MG63 (cell line): ENCODE data around the gene INPP4B. TPM values are rescaled to one million over a fixed set of nuclear protein-coding genes. Genes with fewer than 3 reads are reported as not detected.
"Not testable (repeated sequence)": the region's sequence is repeated elsewhere in the genome, so short reads cannot be mapped to it uniquely, and the experiment has no call there.

ENCODE experiments used
- DNase-seq: peaks from one replicate; pipeline ENCODE4 v3.0.0-alpha.2; 2020
- H3K27me3 ChIP-seq: fragments of 250-450 bp; sonication (Bioruptor Pico); 2 replicates; pipeline ENCODE4 v1.5.1; 2020; ENCODE audit warnings: mild to moderate bottlenecking, moderate library complexity
- H3K36me3 ChIP-seq: fragments of 250-450 bp; sonication (Bioruptor Pico); 2 replicates; pipeline ENCODE4 v1.5.1; 2020; ENCODE audit warnings: mild to moderate bottlenecking, moderate library complexity
- H3K4me3 ChIP-seq: fragments of 250-450 bp; sonication (Bioruptor Pico); 2 replicates; pipeline ENCODE4 v1.5.1; 2020; ENCODE audit warnings: mild to moderate bottlenecking, moderate library complexity
- H3K9me3 ChIP-seq: fragments of 250-450 bp; sonication (Bioruptor Pico); 2 replicates; pipeline ENCODE4 v1.5.1; 2020; ENCODE audit warnings: mild to moderate bottlenecking, moderate library complexity
- total RNA-seq: library from RNA; depleted of rRNA; stranded (reverse); fragments of >200 nt; shearing (Covaris generic); gene quantifications from 2 replicates; pipeline ENCODE4 v1.2.3, GENCODE V29; 2014; ENCODE audit warnings: low replicate concordance

INPP4B gene
- total RNA-seq, 1 experiment from 2014 or later: 4.0 TPM

DNA sequence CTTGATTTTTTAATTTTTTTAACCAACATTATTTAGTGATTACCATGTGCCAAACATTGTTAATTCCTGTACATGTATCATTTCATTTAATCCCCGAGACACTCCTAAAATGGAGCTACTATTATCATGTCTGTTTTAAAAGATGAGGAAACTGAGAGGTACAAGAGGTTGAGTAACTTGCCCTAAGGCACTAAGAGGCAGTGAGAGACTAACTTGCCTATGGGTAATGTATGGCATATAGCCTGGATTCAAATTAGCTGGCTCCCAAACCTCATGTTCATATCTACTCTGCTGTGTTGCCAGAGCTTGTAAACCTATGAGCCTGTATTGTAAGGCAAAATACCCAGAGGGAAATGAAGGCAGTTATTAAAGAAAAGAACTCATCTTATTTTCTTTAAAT, 766.1 kb downstream of the INPP4B start:
- DNase-seq: no peak
- H3K4me3 ChIP-seq: no peak overlapping the region
- no peaks in the 10 kb centered on the region for H3K27me3 ChIP-seq
- H3K36me3 ChIP-seq: no peaks in the 10 kb centered on the region
- H3K9me3 ChIP-seq: no peaks in the 10 kb centered on the region

DNA sequence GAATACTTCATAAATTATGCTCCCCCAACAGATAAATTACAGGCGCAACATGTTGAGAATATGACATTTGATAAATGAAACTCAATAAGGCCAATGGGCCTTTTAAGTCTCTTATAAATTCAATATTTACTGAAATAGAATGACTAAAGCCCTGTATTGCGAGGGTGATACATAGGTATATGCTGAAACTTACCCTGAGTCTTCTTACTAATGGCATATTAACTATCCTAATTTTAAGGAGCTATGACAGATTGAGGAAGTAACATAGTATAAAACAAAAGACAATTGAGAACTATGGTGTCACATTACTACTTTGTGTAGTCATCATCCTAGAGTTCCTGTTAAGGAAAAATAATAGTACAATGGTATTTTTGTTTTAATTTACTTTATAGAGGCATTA, 769.1 kb downstream of the INPP4B start:
- H3K4me3 ChIP-seq: no peak overlapping the region
- DNase-seq: no peak
- H3K36me3 ChIP-seq: no peaks in the 10 kb centered on the region
- H3K9me3 ChIP-seq: no peaks in the 10 kb centered on the region
- no peaks in the 10 kb centered on the region for H3K27me3 ChIP-seq

DNA sequence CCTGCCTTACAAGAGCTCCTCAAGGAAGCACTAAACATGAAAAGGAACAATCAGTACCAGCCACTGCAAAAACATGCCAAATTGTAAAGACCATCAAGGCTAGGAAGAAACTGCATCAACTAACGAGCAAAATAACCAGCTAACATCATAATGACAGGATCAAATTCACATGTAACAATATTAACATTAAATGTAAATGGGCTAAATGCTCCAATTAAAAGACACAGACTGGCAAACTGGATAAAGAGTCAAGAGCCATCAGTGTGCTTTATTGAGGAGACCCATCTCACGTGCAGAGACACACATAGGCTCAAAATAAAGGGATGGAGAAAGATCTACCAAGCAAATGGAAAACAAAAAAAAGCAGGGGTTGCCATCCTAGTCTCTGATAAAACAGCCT, 777.8 kb downstream of the INPP4B start:
- not testable (repeated sequence) for H3K9me3 ChIP-seq, DNase-seq, H3K36me3 ChIP-seq, H3K27me3 ChIP-seq, H3K4me3 ChIP-seq

DNA sequence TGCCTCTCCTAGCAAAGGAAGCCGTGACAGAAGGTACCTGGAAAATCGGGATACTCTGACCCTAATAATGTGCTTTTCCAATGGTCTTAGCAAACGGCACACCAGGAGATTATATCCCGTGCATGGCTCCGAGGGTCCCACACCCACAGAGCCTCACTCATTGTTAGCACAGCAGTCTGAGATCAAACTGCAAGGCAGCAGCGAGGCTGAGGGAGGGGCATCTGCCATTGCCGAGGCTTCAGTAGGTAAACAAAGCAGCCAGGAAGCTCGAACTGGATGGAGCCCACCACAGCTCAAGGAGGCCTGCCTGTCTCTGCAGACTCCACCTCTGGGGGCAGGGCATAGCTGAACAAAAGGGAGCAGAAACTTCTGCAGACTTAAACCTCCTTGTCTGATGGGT, 779.5 kb downstream of the INPP4B start:
- not testable (repeated sequence) for H3K9me3 ChIP-seq, H3K36me3 ChIP-seq, DNase-seq, H3K27me3 ChIP-seq, H3K4me3 ChIP-seq

DNA sequence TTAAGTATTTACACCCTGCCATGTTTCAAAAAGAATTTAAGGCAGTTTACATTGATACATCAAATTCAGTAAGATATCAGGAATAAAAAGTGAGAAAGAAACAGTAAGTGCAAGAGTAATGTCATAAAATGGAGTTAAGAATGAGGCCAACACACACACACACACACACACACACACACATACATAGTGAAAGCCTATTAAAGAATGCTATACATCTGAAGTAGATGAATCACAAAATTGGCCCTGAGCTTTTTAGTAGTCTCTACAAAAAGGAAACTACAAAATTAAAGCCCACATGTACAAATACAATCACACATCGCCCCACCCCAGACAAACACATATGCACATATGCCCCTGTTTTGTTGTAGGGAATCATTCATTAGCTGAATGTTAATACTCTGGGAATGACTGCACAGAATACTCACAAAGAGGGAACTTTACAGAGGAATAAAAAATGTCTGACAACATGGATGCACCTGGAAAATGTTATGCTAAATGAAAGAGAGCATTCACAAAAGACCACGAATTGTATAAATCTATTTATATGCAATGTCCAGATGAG, 780.9 kb downstream of the INPP4B start:
- Histone ChIP-seq H3K9me3 (no peaks in the 10 kb centered on the region), H3K27me3 (no peaks in the 10 kb centered on the region), H3K36me3 (no peaks in the 10 kb centered on the region), H3K4me3 (no peak overlapping the region)
- DNase-seq: no peak

DNA sequence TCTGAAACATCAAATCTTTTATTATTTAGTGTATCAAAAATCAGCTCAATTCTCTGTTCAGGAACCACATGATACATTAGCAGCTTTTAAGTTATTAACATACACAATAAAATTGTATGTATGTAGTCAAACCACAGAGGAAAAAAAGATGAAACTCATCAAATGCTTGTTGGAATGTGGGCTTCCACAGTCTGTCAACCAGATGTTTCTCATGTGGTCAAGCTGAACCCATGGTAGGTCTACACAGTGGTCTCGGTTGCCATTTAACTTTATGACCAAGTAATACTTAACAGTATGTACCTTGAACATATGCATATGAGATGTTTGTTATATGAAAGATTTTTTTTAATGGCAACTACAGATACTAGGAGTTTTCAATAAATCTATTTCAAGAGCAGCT, 781.9 kb downstream of the INPP4B start:
- H3K9me3 ChIP-seq: no peaks in the 10 kb centered on the region
- H3K27me3 ChIP-seq: no peaks in the 10 kb centered on the region
- DNase-seq: no peak
- no peak overlapping the region for H3K4me3 ChIP-seq
- no peaks in the 10 kb centered on the region for H3K36me3 ChIP-seq

DNA sequence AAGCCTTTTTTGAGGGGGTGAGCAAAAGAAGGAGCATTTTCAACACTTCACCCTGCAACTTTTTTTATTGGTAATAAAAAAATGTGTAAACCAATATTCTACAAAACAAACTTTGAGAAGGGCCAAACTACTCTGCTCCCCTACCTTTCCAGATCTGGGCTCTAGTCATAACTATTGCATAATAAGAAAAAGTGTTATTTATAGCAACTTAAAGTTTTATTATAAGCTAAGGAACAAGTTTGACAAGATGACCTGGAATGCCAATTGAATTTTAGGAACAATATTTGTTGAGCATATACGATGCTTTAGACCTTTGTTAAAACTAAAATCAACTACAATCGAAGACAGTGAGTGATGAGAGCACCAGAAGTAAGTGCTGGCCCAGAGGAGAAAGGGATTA, 800.1 kb downstream of the INPP4B start:
- H3K27me3 ChIP-seq: no peaks in the 10 kb centered on the region
- no peak overlapping the region for H3K4me3 ChIP-seq
- H3K36me3 ChIP-seq: no peaks in the 10 kb centered on the region
- H3K9me3 ChIP-seq: no peaks in the 10 kb centered on the region
- no peak for DNase-seq

DNA sequence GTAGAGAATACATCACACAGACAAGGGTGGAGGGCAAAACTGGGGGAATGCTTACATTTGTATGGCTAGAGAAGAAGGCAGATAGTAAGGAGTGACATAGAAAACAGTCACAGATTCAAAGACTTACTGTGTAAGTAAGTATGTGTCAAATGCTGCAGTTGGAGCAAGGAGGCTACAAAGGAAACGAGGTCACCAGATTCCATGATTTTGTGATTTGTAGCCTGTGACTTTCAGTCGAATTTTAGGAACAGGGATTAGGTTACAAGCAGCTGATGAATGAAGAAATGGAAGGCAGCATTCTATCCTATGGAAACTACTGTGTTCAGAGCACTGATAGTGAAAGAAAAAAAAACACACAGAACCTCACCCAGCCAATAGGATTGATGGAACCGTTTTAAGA, 801.8 kb downstream of the INPP4B start:
- H3K36me3 ChIP-seq: no peaks in the 10 kb centered on the region
- H3K4me3 ChIP-seq: no peak overlapping the region
- no peaks in the 10 kb centered on the region for H3K9me3 ChIP-seq
- no peak for DNase-seq
- no peaks in the 10 kb centered on the region for H3K27me3 ChIP-seq

DNA sequence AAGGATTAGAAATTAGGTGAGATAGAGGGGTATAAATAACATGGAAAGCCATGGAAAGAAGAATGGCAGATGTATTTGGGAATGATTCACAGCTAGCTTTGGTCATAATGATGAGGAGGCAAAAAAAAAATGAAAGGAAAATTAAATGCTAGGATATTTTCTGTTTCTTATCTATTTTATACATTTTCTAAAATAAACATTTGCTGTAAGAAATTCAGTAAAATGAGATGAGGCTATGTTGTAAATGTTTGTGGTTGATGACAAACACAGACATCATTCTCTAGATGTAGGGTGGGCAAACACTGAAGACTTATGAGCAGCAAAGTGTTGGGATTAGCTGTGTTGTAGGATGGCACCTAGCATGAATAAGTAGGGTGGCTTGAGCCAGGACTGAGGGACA, 802.6 kb downstream of the INPP4B start:
- Histone ChIP-seq H3K9me3 (no peaks in the 10 kb centered on the region), H3K36me3 (no peaks in the 10 kb centered on the region), H3K27me3 (no peaks in the 10 kb centered on the region), H3K4me3 (no peak overlapping the region)
- DNase-seq: no peak

DNA sequence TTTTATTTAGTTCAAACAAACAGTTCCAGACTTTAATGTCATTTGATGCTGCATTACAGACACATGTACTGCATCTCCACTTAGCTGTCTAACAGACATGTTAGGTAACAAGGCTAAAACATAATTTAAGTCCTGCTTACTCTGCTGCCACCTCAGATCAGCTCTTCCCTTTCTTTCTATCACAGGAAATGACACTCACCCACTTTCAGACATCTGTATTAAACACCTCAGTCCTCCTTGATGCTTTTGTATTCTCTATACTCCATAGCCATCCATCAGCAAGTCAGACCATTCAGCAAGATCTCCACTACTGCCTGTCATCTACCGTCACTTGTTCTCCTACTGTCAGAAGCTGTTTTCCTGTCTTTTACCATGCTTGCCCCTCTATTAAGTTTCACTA, 804.3 kb downstream of the INPP4B start:
- Histone ChIP-seq H3K36me3 (no peaks in the 10 kb centered on the region), H3K4me3 (no peak overlapping the region), H3K27me3 (no peaks in the 10 kb centered on the region), H3K9me3 (no peaks in the 10 kb centered on the region)
- DNase-seq: no peak

DNA sequence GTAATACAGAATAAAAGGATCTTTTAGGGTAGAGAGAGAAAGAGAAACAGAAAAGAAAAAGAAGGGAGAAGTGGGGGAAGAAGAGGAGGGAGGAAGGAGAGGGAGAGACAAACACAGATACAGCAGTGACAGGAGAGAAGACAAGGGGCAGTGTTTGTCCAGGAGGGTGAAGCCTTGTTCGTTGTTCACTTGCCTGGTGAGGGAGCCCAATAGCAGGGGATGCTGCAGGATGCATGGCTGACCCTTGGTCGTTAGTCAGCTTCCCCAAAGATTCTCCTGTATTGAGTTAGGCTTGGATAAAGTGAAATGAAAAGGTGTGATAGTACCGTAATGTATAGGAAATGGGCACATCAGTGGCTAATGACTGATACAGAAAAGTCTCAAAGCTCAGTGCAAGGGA, 806.1 kb downstream of the INPP4B start:
- no peaks in the 10 kb centered on the region for H3K36me3 ChIP-seq
- H3K9me3 ChIP-seq: no peaks in the 10 kb centered on the region
- no peak for DNase-seq
- no peak overlapping the region for H3K4me3 ChIP-seq
- no peaks in the 10 kb centered on the region for H3K27me3 ChIP-seq

DNA sequence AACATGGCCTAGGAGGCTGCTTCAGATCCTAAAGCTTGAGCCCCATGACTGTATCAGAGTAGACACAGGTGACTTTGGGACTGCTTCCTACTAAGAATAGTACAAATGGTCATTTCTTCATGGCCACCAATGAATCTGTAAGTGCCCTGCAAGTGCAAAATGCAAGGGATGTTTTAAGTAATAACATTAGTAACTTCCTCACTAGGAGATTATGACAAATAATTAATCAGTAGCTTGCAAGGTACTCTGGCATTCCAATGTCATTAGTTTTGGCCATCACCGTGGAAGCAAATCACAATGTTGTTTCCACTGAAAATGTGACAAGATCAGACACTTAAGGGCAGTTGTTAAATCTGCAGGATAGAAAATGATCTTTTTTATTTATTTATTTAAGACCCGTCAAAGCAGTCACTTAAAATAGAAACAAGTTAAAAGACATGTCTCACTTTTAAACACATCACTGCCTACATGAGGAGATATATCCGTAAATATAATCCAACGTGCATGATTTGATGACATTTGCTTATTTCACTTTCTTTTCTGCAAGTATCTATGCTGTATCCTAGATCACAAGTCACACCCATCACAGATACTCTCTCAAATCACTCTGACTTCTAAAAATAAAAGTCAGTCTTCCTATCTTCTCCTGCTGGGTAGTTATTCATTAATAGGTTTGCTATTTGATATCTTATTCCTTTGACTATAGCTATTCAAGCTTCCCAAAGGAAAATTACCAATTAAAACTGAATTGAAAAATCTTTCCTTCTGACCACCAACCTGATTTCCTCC, 809.1 kb downstream of the INPP4B start:
- H3K9me3 ChIP-seq: no peaks in the 10 kb centered on the region
- no peak overlapping the region for H3K4me3 ChIP-seq
- no peaks in the 10 kb centered on the region for H3K27me3 ChIP-seq
- H3K36me3 ChIP-seq: no peaks in the 10 kb centered on the region
- DNase-seq: no peak

DNA sequence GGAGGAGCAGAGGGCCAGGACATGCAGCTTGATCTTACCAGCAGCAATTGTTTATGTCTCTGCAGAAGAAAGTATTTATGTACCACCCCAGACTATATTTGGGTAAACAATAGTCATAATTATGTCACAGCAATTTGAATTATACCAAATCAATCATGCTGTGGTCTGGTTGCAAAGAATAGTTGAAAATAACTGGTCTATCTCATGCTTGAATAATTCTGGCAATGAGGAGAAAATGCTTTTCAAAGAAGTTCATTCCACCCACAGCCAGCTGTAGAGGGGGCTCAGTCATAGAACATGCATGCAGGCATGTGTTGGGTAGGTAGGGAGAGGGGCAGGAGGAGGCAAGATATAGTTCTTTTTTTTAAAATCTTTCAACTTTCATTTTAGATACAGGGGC, 810.5 kb downstream of the INPP4B start:
- Histone ChIP-seq H3K9me3 (no peaks in the 10 kb centered on the region), H3K36me3 (no peaks in the 10 kb centered on the region), H3K4me3 (no peak overlapping the region), H3K27me3 (no peaks in the 10 kb centered on the region)
- DNase-seq: no peak

DNA sequence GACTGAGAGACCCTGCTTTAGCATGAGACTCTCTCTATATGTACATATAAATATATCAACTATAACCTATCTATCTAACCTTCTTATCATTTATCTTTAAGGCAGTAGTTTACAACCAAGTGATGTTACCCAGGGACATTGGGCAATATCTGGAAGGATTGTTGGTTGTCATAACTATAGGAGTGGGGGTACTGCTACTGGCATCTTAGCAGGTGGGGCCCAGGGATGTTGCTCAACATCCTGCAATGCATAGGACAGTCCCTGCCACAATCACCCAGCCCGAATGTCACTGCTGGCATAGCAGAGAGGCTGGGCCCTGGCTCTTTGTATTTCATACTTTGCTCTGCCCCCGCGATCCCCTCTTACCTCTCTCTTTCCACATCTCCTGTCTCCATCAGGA, 812.0 kb downstream of the INPP4B start:
- Histone ChIP-seq H3K27me3 (no peaks in the 10 kb centered on the region), H3K4me3 (no peak overlapping the region), H3K36me3 (no peaks in the 10 kb centered on the region), H3K9me3 (no peaks in the 10 kb centered on the region)
- DNase-seq: no peak

DNA sequence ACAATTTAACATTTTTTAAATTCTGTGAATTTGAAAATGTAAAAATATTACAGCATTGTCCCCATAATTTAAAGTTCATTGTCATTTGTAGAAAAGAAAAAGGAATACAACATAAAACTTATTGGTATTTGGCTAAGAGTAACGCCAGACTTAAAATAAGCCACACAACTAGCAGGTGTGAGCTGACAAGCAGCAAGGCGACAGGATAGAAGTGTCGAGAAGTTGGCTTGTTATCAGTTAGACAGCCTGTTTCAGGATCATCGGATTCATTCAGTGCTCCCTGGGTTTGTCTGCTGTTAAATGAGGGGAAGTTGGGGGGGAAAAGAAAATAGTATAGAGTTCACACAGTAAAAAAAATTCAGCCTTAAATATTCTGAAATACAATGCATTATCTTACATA, 816.1 kb downstream of the INPP4B start:
- no peak for DNase-seq
- Histone ChIP-seq H3K36me3 (no peaks in the 10 kb centered on the region), H3K4me3 (no peak overlapping the region), H3K27me3 (no peaks in the 10 kb centered on the region), H3K9me3 (no peaks in the 10 kb centered on the region)

DNA sequence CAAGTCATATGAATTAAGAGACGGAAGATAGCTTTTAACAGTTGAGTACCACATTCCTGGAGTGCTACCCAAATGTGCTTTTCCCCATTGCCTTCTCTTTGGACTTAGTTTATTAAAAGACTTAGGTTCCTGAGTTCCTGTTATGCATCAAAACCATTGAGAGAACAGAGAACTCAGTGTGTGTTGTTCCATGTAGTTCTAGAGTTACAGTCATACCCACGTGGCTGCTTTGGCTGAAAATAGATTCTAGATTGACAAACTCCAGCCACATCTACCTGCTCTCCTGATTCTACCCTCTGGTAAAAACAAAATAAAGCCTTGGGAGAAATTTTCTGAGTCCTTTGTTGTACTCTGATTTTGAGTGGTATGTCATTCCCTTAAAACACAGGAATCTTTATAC, 824.3 kb downstream of the INPP4B start:
- no peaks in the 10 kb centered on the region for H3K27me3 ChIP-seq
- H3K9me3 ChIP-seq: no peaks in the 10 kb centered on the region
- DNase-seq: no peak
- no peak overlapping the region for H3K4me3 ChIP-seq
- H3K36me3 ChIP-seq: no peaks in the 10 kb centered on the region

DNA sequence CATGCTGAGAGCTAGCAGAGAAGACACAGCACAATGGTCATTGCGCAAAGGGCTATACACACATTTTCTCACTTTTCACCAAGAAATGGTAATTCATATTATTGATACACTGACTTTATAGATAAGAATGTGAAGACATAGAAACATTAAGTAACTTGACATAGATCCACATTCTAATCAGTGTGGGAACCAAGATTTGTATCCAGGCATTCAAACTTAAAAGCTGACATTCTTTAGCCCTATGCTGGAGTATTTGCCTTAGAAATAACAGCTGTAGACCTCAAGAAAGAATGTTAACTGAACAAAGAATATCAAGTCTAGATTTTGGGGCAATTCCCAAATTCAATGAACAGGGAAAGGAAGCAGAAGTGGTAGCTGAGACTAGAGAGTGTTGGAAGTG, 824.9 kb downstream of the INPP4B start:
- H3K27me3 ChIP-seq: no peaks in the 10 kb centered on the region

DNA sequence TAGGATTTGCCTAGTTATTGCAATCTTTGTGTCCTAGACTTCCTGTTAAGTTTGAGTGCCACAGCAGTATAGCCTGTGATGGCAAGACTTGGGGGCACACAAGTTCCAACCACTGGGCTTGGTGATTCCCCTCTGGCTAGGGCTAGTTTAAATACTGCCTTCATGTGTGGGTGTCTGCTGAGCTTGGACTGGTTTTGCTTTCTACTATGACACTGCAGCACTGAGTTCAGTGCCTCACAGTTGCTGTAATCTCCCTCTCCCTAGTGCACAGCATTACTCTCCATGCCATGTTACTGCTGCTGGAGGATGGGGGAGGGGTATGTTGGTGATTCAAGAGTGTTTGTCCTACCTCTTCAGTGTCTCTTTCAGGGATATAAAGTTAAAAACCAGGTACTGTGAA, 830.1 kb downstream of the INPP4B start:
- no peaks in the 10 kb centered on the region for H3K36me3 ChIP-seq
- H3K9me3 ChIP-seq: no peaks in the 10 kb centered on the region
- DNase-seq: no peak
- no peaks in the 10 kb centered on the region for H3K27me3 ChIP-seq
- H3K4me3 ChIP-seq: no peak overlapping the region

More for the DNA sequence above, 824.9 kb downstream of the INPP4B start:
- H3K36me3 ChIP-seq: no peaks in the 10 kb centered on the region
- DNase-seq: no peak
- H3K4me3 ChIP-seq: no peak overlapping the region
- H3K9me3 ChIP-seq: no peaks in the 10 kb centered on the region
